Astrocyte (in vitro differentiated cells and primary cell): ENCODE measurements around the gene PRIMA1. TPM values are rescaled to one million over a fixed set of nuclear protein-coding genes. Genes with fewer than 3 reads are reported as not detected.

ENCODE experiments used
- DNase-seq: peaks from one replicate; pipeline ENCODE4 v3.0.0-alpha.2; 2010; ENCODE audit warnings: low read depth
- FAIRE-seq: peaks from 2 replicates; lab custom pipeline; 2011; peaks lifted over from hg19 to GRCh38; lab: Jason Lieb, UNC
- H2AFZ ChIP-seq: 2 replicates; pipeline ENCODE4 v1.6.0; 2012; ENCODE audit warnings: low read depth, low read length, inconsistent platforms
- H3K27ac ChIP-seq: 2 replicates; pipeline ENCODE4 v1.5.1; 2011; ENCODE audit warnings: low read depth, low read length, inconsistent platforms
- H3K27me3 ChIP-seq: 2 replicates; pipeline ENCODE4 v1.6.0; 2011; ENCODE audit warnings: low read length, inconsistent platforms; ENCODE audit not compliant: insufficient read depth
- H3K36me3 ChIP-seq: 2 replicates; pipeline ENCODE4 v1.5.1; 2011; ENCODE audit warnings: low read length, inconsistent platforms; ENCODE audit not compliant: insufficient read depth
- H3K4me1 ChIP-seq: 2 replicates; pipeline ENCODE4 v1.5.1; 2011; ENCODE audit warnings: low read length, inconsistent platforms; ENCODE audit not compliant: insufficient read depth
- H3K4me2 ChIP-seq: 2 replicates; pipeline ENCODE4 v1.6.0; 2012; ENCODE audit warnings: low read length, inconsistent platforms
- H3K4me3 ChIP-seq: 2 replicates; pipeline ENCODE4 v1.5.1; 2011; ENCODE audit warnings: low read depth, mild to moderate bottlenecking, low read length, inconsistent platforms; ENCODE audit not compliant: insufficient read depth
- H3K79me2 ChIP-seq: 2 replicates; pipeline ENCODE4 v1.6.0; 2012; ENCODE audit warnings: mild to moderate bottlenecking, low read length, inconsistent platforms; ENCODE audit not compliant: insufficient read depth
- H3K9ac ChIP-seq: 2 replicates; pipeline ENCODE4 v1.6.0; 2012; ENCODE audit warnings: mild to moderate bottlenecking, low read length, inconsistent platforms
- H3K9me3 ChIP-seq: 2 replicates; pipeline ENCODE4 v1.5.1; 2012; ENCODE audit warnings: low read depth, mild to moderate bottlenecking, low read length, inconsistent platforms; ENCODE audit not compliant: insufficient read depth
- H4K20me1 ChIP-seq: 2 replicates; pipeline ENCODE4 v1.6.0; 2012; ENCODE audit warnings: low read length, inconsistent platforms; ENCODE audit not compliant: insufficient read depth
- H3K27ac Mint-ChIP-seq: one replicate; pipeline ENCODE4 v1.8.0; 2021; ENCODE audit warnings: mild to moderate bottlenecking, mixed read lengths; ENCODE audit not compliant: unreplicated experiment
- H3K27me3 Mint-ChIP-seq: one replicate; pipeline ENCODE4 v1.8.0; 2021; ENCODE audit warnings: low read depth, mixed read lengths; ENCODE audit not compliant: unreplicated experiment
- H3K36me3 Mint-ChIP-seq: one replicate; pipeline ENCODE4 v1.8.0; 2021; ENCODE audit warnings: low read depth, mixed read lengths; ENCODE audit not compliant: unreplicated experiment
- H3K4me1 Mint-ChIP-seq: one replicate; pipeline ENCODE4 v1.8.0; 2021; ENCODE audit warnings: low read depth, mixed read lengths; ENCODE audit not compliant: unreplicated experiment
- H3K4me3 Mint-ChIP-seq: one replicate; pipeline ENCODE4 v1.8.0; 2021; ENCODE audit warnings: mild to moderate bottlenecking, moderate library complexity, mixed read lengths; ENCODE audit not compliant: unreplicated experiment
- H3K9me3 Mint-ChIP-seq: one replicate; pipeline ENCODE4 v1.8.0; 2021; ENCODE audit warnings: mild to moderate bottlenecking, mixed read lengths; ENCODE audit not compliant: unreplicated experiment
- EZH2 ChIP-seq: IDR thresholded peaks from 2 replicates; pipeline ENCODE4 v1.6.1; 2012; ENCODE audit warnings: mild to moderate bottlenecking, low read length, inconsistent platforms; ENCODE audit not compliant: insufficient read depth
- total RNA-seq: library from RNA; stranded (reverse); gene quantifications from 2 replicates; pipeline ENCODE4 v1.2.1, GENCODE V29; 2021
- TF ChIP-seq, protein P1 (sequence below): IDR thresholded peaks from 2 replicates; pipeline ENCODE4 v1.5.1; 2011; ENCODE audit warnings: low read depth, mild to moderate bottlenecking, inconsistent platforms, low read length, moderate library complexity; ENCODE audit not compliant: insufficient read depth

The PRIMA1 gene
- total RNA-seq, 1 donor from 2014 or later: not detected

DNA sequence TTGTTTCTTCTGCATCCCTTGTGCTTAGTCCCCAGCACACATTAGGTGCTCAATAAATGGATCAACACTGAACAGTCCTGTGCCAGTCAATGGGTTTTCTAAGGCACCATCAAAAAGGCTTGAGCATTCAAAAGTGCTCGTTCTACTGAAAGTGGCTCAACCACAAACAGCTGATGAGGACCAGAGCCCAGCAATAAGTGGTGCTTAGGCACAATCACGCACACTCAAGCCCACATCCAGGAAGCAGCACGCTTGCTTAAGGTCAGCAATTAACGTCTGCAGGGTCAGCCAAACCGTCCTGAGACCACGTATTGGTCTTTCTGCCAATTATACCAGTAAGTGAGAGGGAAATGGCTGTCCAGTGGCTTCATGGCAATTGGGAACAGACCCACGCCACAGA lies 56.5 kb downstream of the PRIMA1 start:
- H3K9ac ChIP-seq: no peak overlapping the region
- no peak overlapping the region for H3K4me3 ChIP-seq
- no peak overlapping the region for H3K27ac ChIP-seq
- no peaks in the 10 kb centered on the region for H3K79me2 ChIP-seq
- no peak overlapping the region for H2AFZ ChIP-seq
- Mint-ChIP-seq H3K27me3 (peaks cover 13% of the 10 kb centered on the region), H3K4me3 (no peak overlapping the region), H3K9me3 (peaks cover 8% of the 10 kb centered on the region), H3K4me1 (no peaks in the 10 kb centered on the region), H3K36me3 (no peaks in the 10 kb centered on the region), H3K27ac (no peak overlapping the region)
- no peak overlapping the region for H3K4me2 ChIP-seq
- no peaks in the 10 kb centered on the region for H3K4me1 ChIP-seq
- no peaks in the 10 kb centered on the region for H4K20me1 ChIP-seq
- DNase-seq (no peak), FAIRE-seq (no peak)
- no peaks in the 10 kb centered on the region for H3K9me3 ChIP-seq
- peaks cover 2% of the 10 kb centered on the region for H3K27me3 ChIP-seq
- no peak for TF ChIP-seq EZH2
- TF ChIP-seq, protein P1, sequence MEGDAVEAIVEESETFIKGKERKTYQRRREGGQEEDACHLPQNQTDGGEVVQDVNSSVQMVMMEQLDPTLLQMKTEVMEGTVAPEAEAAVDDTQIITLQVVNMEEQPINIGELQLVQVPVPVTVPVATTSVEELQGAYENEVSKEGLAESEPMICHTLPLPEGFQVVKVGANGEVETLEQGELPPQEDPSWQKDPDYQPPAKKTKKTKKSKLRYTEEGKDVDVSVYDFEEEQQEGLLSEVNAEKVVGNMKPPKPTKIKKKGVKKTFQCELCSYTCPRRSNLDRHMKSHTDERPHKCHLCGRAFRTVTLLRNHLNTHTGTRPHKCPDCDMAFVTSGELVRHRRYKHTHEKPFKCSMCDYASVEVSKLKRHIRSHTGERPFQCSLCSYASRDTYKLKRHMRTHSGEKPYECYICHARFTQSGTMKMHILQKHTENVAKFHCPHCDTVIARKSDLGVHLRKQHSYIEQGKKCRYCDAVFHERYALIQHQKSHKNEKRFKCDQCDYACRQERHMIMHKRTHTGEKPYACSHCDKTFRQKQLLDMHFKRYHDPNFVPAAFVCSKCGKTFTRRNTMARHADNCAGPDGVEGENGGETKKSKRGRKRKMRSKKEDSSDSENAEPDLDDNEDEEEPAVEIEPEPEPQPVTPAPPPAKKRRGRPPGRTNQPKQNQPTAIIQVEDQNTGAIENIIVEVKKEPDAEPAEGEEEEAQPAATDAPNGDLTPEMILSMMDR: no peak
- no peaks in the 10 kb centered on the region for H3K36me3 ChIP-seq

DNA sequence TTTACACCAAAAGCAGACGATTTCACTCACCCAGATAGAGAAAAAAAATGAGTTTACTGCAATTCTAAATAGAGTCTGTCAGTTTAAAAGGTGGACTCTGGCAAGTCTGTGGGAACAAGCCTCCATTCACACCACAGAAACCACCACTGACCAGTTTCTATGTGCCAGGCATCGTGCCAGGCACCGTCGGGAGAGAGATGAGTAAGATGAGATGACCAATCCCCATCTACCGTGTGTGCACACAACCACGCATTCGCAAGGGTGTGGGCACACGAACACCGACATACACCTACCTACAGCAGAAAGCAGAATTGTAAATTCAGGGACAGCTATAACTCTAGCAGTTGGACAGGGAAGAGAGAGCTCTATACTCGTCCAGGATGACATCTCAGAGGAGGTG lies 58.3 kb downstream of the PRIMA1 start:
- Histone ChIP-seq H3K79me2 (no peaks in the 10 kb centered on the region), H3K4me3 (no peak overlapping the region), H2AFZ (no peak overlapping the region), H3K36me3 (no peaks in the 10 kb centered on the region), H3K4me2 (no peak overlapping the region), H3K27ac (no peak overlapping the region), H3K9me3 (no peaks in the 10 kb centered on the region), H3K9ac (no peak overlapping the region), H4K20me1 (no peaks in the 10 kb centered on the region), H3K4me1 (no peaks in the 10 kb centered on the region), H3K27me3 (peaks cover 2% of the 10 kb centered on the region)
- H3K9me3 Mint-ChIP-seq: peaks cover 6% of the 10 kb centered on the region
- DNase-seq (no peak), FAIRE-seq (no peak)
- H3K4me3 Mint-ChIP-seq: no peak overlapping the region
- H3K36me3 Mint-ChIP-seq: no peaks in the 10 kb centered on the region
- no peak for TF ChIP-seq EZH2
- TF ChIP-seq, protein P1: no peak
- no peaks in the 10 kb centered on the region for H3K4me1 Mint-ChIP-seq
- H3K27me3 Mint-ChIP-seq: peaks cover 15% of the 10 kb centered on the region
- no peak overlapping the region for H3K27ac Mint-ChIP-seq

DNA sequence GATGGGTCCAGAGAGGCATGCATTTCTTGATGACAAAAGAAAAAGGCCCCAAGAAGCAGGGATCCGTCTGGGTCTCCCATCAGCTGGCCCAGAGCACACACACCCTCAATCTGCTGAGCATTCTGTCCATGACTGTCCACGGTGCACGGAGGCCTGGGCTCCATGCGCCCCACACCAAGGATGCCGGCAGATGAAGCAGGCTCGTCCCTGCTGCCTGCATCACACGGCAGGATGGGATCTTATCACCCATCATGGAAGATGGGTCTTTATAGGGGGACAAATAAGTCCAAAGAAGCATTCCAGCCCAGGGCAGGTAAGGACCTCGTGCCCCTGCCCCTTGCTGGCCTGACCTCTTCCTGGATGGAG lies 59.7 kb downstream of the PRIMA1 start:
- Mint-ChIP-seq H3K4me3 (no peak overlapping the region), H3K27me3 (peaks cover 20% of the 10 kb centered on the region), H3K36me3 (no peaks in the 10 kb centered on the region), H3K4me1 (no peaks in the 10 kb centered on the region), H3K27ac (no peak overlapping the region), H3K9me3 (peaks cover 3% of the 10 kb centered on the region)
- Histone ChIP-seq H2AFZ (no peak overlapping the region), H4K20me1 (no peaks in the 10 kb centered on the region), H3K79me2 (no peaks in the 10 kb centered on the region), H3K9me3 (no peaks in the 10 kb centered on the region), H3K4me3 (no peak overlapping the region), H3K27me3 (peaks cover 2% of the 10 kb centered on the region), H3K27ac (no peak overlapping the region), H3K4me2 (no peak overlapping the region), H3K36me3 (no peaks in the 10 kb centered on the region), H3K9ac (no peak overlapping the region), H3K4me1 (no peaks in the 10 kb centered on the region)
- FAIRE-seq (no peak), DNase-seq (no peak)
- TF ChIP-seq EZH2: no peak
- TF ChIP-seq, protein P1: no peak
